K562 (cell line): Measurements from ENCODE around the gene LTBR. TPM values are rescaled to one million over a fixed set of nuclear protein-coding genes. Genes with fewer than 3 reads are reported as not detected.

Source experiments
- CBX8 ChIP-seq: fragments of 200-600 bp; sonication (generic); IDR thresholded peaks from 2 replicates; pipeline ENCODE4 v1.6.1; 2012; ENCODE audit warnings: borderline replicate concordance, mixed run types, low read depth, mild to moderate bottlenecking, moderate library complexity, mixed read lengths, low read length, control low read depth, inconsistent platforms; ENCODE audit not compliant: poor library complexity, severe bottlenecking; ENCODE audit errors: extremely low read depth
- CCNT2 ChIP-seq: IDR thresholded peaks from 2 replicates; pipeline ENCODE4 v1.6.1; 2011; ENCODE audit warnings: borderline replicate concordance, low read depth, mild to moderate bottlenecking, moderate library complexity, mixed read lengths, low read length; ENCODE audit not compliant: insufficient read length; ENCODE audit errors: extremely low read depth
- DMBX1 ChIP-seq: fragments of 250-450 bp; sonication (Bioruptor Pico); IDR thresholded peaks from 2 replicates; pipeline ENCODE4 v1.8.0; 2022; ENCODE audit warnings: inconsistent platforms, mild to moderate bottlenecking, moderate library complexity, borderline replicate concordance
- ELK3 ChIP-seq: fragments of 450-650 bp; formaldehyde crosslinking; IDR thresholded peaks from 2 replicates; pipeline ENCODE4 v1.4.0; 2020; ENCODE audit warnings: mild to moderate bottlenecking
- FUS ChIP-seq: fragments of 200-400 bp; formaldehyde crosslinking; optimal IDR thresholded peaks from 2 replicates; pipeline ENCODE3; 2017; ENCODE audit warnings: low read depth, low read length
- GATAD2B ChIP-seq: fragments of 450-650 bp; IDR thresholded peaks from 2 replicates; pipeline ENCODE4 v1.6.1; 2017; ENCODE audit warnings: mild to moderate bottlenecking, borderline replicate concordance
- HDAC3 ChIP-seq: fragments of 450-650 bp; IDR thresholded peaks from 2 replicates; pipeline ENCODE4 v1.6.1; 2018; ENCODE audit warnings: borderline replicate concordance, mild to moderate bottlenecking, moderate library complexity; ENCODE audit not compliant: partially characterized antibody
- LARP7 ChIP-seq: fragments of 450-650 bp; IDR thresholded peaks from 2 replicates; pipeline ENCODE4 v1.6.1; 2016
- NBN ChIP-seq: fragments of 450-650 bp; IDR thresholded peaks from 2 replicates; pipeline ENCODE4 v1.6.1; 2016; ENCODE audit warnings: low read depth, mild to moderate bottlenecking
- NR2C2 ChIP-seq, 2 experiments: fragments of 200-800 bp in 1 of 2; sonication (Bioruptor generic) in 1 of 2; sonication (generic) in 1 of 2; formaldehyde crosslinking in 1 of 2; IDR thresholded peaks; 2 replicates each; pipeline versions ENCODE4 v1.6.1 to v1.8.0; 2016 to 2022; ENCODE audit warnings: mild to moderate bottlenecking in 1 of 2, missing compliant biosample characterization in 1 of 2, missing genetic modification characterization in 1 of 2, missing genetic modification reagents in 1 of 2
- RNF2 ChIP-seq: sonication (generic); IDR thresholded peaks from 2 replicates; pipeline ENCODE4 v1.6.1; 2016
- SAP30 ChIP-seq: fragments of 200-600 bp; sonication (generic); IDR thresholded peaks from 2 replicates; pipeline ENCODE4 v1.6.1; 2012; ENCODE audit warnings: borderline replicate concordance, low read depth, mild to moderate bottlenecking, moderate library complexity, low read length, control low read depth, inconsistent platforms; ENCODE audit not compliant: insufficient read depth, poor library complexity, severe bottlenecking
- SMAD2 ChIP-seq: fragments of 150-350 bp; IDR thresholded peaks from 2 replicates; pipeline ENCODE4 v1.6.1; 2014; ENCODE audit warnings: low read depth, mild to moderate bottlenecking, low read length
- SRSF3 ChIP-seq: fragments of 200-400 bp; formaldehyde crosslinking; IDR thresholded peaks from 2 replicates; pipeline ENCODE4 v1.6.1; 2016; ENCODE audit warnings: mild to moderate bottlenecking, low read length, moderate library complexity; ENCODE audit not compliant: insufficient read depth
- ZNF592 ChIP-seq: fragments of 450-650 bp; IDR thresholded peaks from 2 replicates; pipeline ENCODE4 v1.6.1; 2017; ENCODE audit warnings: antibody characterized with exemption, mild to moderate bottlenecking
- polyA plus RNA-seq, 8 experiments: library from polyadenylated mRNA; depleted of rRNA in 4 of 8; stranded (reverse) in 5 of 8; unstranded in 3 of 8; fragments of >200 nt; fragmentation: Nextera tagmentation in 2 of 8; fragmentation: Illumina TruSeq in 1 of 8; extraction: Ambion mirVana in 2 of 8; extraction: Trizol in 1 of 8; gene quantifications; 2 replicates each; pipeline versions ENCODE4 v1.2.1 to v1.2.3, GENCODE V29; 2011 to 2014; ENCODE audit warnings: inconsistent platforms in 1 of 8, missing spikeins in 1 of 8
- total RNA-seq, 7 experiments: library from RNA; depleted of rRNA in 6 of 7; stranded (reverse); fragments of >200 nt in 6 of 7; fragmentation: Illumina TruSeq in 2 of 7; extraction: Trizol in 2 of 7; gene quantifications; 2 replicates each; pipeline versions ENCODE4 v1.2.1 to v1.2.3, GENCODE V29; 2011 to 2021; ENCODE audit warnings: low replicate concordance in 1 of 7
- TF ChIP-seq, protein P1 (sequence below): fragments of 450-650 bp; formaldehyde crosslinking; IDR thresholded peaks from 2 replicates; pipeline ENCODE4 v1.4.0; 2022; ENCODE audit warnings: mild to moderate bottlenecking, moderate library complexity
- TF ChIP-seq, protein P2 (sequence below), 3 experiments: IDR thresholded peaks in 2 of 3; conservative IDR thresholded peaks in 1 of 3; 2 replicates each; pipeline ENCODE4 v1.5.1; 2011 to 2012; ENCODE audit warnings: low read length in 3 of 3, mild to moderate bottlenecking in 3 of 3, control low read depth in 2 of 3, improper control_type of control experiment in 1 of 3, inconsistent platforms in 1 of 3, low read depth in 1 of 3, mixed read lengths in 1 of 3, moderate library complexity in 1 of 3; ENCODE audit not compliant: insufficient read depth in 2 of 3

LTBR gene
- total and polyA plus RNA-seq, 9 of the 15 experiments (the other 6 are each of a cell fraction or from before 2014, with no cell fraction given) = 0.96 to 69.0 (median 35.3) TPM

DNA sequence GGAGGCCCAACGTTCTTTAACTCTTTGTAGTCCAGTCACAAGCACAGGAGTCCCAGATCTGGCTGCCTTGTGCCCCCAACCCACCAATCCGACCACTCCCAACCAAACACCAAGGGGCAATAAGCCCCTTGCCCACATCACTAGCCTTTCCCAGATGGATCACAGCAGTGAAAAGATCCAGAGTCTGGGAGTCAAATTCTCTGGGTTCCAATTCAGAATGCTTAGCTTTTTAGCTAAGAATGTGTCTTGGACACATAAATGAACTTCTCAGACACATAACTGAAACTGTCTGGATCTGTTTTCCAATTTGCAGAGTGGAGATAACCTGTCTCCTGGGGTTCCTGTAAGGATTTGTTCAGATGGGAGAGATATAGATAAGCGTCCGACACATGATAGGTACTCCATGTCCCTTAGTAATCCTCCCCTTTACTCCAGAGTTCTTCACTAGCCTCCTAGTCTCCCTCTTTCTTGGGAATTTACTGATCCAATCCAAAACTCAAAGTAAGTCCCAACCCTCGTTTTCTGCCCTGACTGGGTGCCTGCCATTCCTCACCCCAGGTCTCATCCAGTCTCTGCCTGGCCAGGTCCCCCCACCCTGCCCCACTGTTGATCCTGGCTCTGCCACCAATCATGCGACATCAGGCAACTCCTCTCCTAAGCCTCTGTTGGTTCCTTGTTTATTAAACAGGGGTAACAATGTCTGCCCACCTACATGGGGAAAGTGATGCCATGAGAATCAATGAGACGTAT lies 41.6 kb upstream of the LTBR start (continued):
- 0 out of 2 replicates have a peak, but pooled peaks have one; percentile 56 for TF ChIP-seq ZNF592
- 0 out of 2 replicates have a peak, but pooled peaks have one; percentile 30 for TF ChIP-seq GATAD2B
- TF ChIP-seq, protein P1, sequence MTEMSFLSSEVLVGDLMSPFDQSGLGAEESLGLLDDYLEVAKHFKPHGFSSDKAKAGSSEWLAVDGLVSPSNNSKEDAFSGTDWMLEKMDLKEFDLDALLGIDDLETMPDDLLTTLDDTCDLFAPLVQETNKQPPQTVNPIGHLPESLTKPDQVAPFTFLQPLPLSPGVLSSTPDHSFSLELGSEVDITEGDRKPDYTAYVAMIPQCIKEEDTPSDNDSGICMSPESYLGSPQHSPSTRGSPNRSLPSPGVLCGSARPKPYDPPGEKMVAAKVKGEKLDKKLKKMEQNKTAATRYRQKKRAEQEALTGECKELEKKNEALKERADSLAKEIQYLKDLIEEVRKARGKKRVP (CRISPR knock-in tag) = no peak
- no peak for TF ChIP-seq SAP30
- no peak for TF ChIP-seq SMAD2
- no peak for TF ChIP-seq NR2C2 (CRISPR knock-in tag; IDR thresholded peaks at IDR 0.05)
- 0 out of 2 replicates have a peak, but pooled peaks have one; percentile 35 for TF ChIP-seq NR2C2 (tag; IDR thresholded peaks at IDR 0.05)
- TF ChIP-seq NBN = 0 out of 2 replicates have a peak, but pooled peaks have one; percentile 45
- no peak for TF ChIP-seq FUS
- TF ChIP-seq CCNT2 = no peak
- TF ChIP-seq ELK3 = no peak
- TF ChIP-seq CBX8 = no peak
- TF ChIP-seq, protein P2, sequence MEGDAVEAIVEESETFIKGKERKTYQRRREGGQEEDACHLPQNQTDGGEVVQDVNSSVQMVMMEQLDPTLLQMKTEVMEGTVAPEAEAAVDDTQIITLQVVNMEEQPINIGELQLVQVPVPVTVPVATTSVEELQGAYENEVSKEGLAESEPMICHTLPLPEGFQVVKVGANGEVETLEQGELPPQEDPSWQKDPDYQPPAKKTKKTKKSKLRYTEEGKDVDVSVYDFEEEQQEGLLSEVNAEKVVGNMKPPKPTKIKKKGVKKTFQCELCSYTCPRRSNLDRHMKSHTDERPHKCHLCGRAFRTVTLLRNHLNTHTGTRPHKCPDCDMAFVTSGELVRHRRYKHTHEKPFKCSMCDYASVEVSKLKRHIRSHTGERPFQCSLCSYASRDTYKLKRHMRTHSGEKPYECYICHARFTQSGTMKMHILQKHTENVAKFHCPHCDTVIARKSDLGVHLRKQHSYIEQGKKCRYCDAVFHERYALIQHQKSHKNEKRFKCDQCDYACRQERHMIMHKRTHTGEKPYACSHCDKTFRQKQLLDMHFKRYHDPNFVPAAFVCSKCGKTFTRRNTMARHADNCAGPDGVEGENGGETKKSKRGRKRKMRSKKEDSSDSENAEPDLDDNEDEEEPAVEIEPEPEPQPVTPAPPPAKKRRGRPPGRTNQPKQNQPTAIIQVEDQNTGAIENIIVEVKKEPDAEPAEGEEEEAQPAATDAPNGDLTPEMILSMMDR (IDR thresholded peaks at IDR 0.05 in 2 of 3, conservative IDR thresholded peaks at IDR 0.05 in 1 of 3; ENCODE audit: insufficient read depth in 2 of 3, low read depth in 1 of 3, low read length in 3 of 3) = no peak
- TF ChIP-seq LARP7 = no peak
- TF ChIP-seq HDAC3 = peak; percentile 21
- 0 out of 2 replicates have a peak, but pooled peaks have one; percentile 9 for TF ChIP-seq RNF2
- TF ChIP-seq DMBX1 (CRISPR knock-in tag) = no peak
- no peak for TF ChIP-seq SRSF3
